Endothelial cell of umbilical vein (primary cell): ENCODE results near the gene MIX23. TPM values are rescaled to one million over a fixed set of nuclear protein-coding genes. Genes with fewer than 3 reads are reported as not detected.

ENCODE experiments used
- BruUV-seq: library from RNA; stranded (reverse); fragments of 400-500 nt; replicated peaks from 2 replicates; lab custom pipeline; 2021; lab: Mats Ljungman, UMichigan
- CTCF ChIA-PET: fragments of 300-600, 350-600 bp; sonication (Branson Sonifier 250); formaldehyde crosslinking; loops from one replicate; lab custom pipeline; 2021; ENCODE audit warnings: antibody characterized with exemption, inconsistent platforms; lab: Charles Lee
- POLR2A ChIA-PET: fragments of 300-600, 350-600 bp; sonication (Branson Sonifier 250); formaldehyde crosslinking; loops from one replicate; lab custom pipeline; 2021; ENCODE audit warnings: antibody characterized with exemption, inconsistent platforms; lab: Charles Lee
- DNase-seq: peaks from one replicate; pipeline ENCODE4 v3.0.0-alpha.2; 2011; ENCODE audit warnings: low read depth, low spot score
- FAIRE-seq: peaks from 2 replicates; lab custom pipeline; 2011; peaks lifted over from hg19 to GRCh38; lab: Jason Lieb, UNC
- H2AFZ ChIP-seq: 2 replicates; pipeline ENCODE4 v1.6.0; 2012; ENCODE audit warnings: low read depth, low read length, control low read depth, inconsistent platforms
- H3K27ac ChIP-seq: 2 replicates; pipeline ENCODE4 v1.5.1; 2011; ENCODE audit warnings: low read depth, mild to moderate bottlenecking, control low read depth, low read length, moderate library complexity; ENCODE audit not compliant: insufficient read depth
- H3K27me3 ChIP-seq, 2 experiments: 2 replicates each; pipeline versions ENCODE4 v1.6.0 to v1.6.1; 2011; ENCODE audit warnings: low read length in 2 of 2, mixed read lengths in 1 of 2; ENCODE audit not compliant: control insufficient read depth in 2 of 2, insufficient read depth in 2 of 2
- H3K36me3 ChIP-seq, 2 experiments: 2 replicates in 1 of 2; 3 replicates in 1 of 2; pipeline ENCODE4 v1.5.1; 2011; ENCODE audit warnings: low read length in 2 of 2, mild to moderate bottlenecking in 1 of 2, moderate library complexity in 1 of 2; ENCODE audit not compliant: control insufficient read depth in 2 of 2, insufficient read depth in 2 of 2; ENCODE audit errors: extremely low read depth in 1 of 2
- H3K4me1 ChIP-seq: 3 replicates; pipeline ENCODE4 v1.5.1; 2011; ENCODE audit warnings: mild to moderate bottlenecking, low read length; ENCODE audit not compliant: control insufficient read depth, insufficient read depth; ENCODE audit errors: extremely low read depth
- H3K4me2 ChIP-seq: 2 replicates; pipeline ENCODE4 v1.6.1; 2011; ENCODE audit warnings: low read length, control low read depth, mixed read lengths; ENCODE audit not compliant: insufficient read depth
- H3K4me3 ChIP-seq, 3 experiments: fragments of 200-600 bp in 1 of 3; sonication (generic), shearing (Covaris generic) in 1 of 3; replicated peaks in 1 of 3; 2 replicates each; pipeline ENCODE4 v1.5.1; 2011 to 2016; ENCODE audit warnings: control low read depth in 3 of 3, low read length in 3 of 3, mild to moderate bottlenecking in 2 of 3, inconsistent platforms in 1 of 3, low read depth in 1 of 3, moderate library complexity in 1 of 3; ENCODE audit not compliant: insufficient read depth in 1 of 3
- H3K79me2 ChIP-seq: 2 replicates; pipeline ENCODE4 v1.6.0; 2012; ENCODE audit warnings: low read length, inconsistent platforms; ENCODE audit not compliant: control insufficient read depth, insufficient read depth
- H3K9ac ChIP-seq: replicated peaks from 2 replicates; pipeline ENCODE3; 2011; ENCODE audit warnings: low read length, control low read depth; ENCODE audit not compliant: insufficient read depth; ENCODE audit errors: extremely low read depth
- H3K9me1 ChIP-seq: replicated peaks from 3 replicates; pipeline ENCODE4 v1.6.0; 2011; ENCODE audit warnings: mild to moderate bottlenecking, low read length; ENCODE audit not compliant: control insufficient read depth, insufficient read depth; ENCODE audit errors: extremely low read depth
- H3K9me3 ChIP-seq: replicated peaks from 2 replicates; pipeline ENCODE4 v1.5.1; 2012; ENCODE audit warnings: low read length, inconsistent platforms; ENCODE audit not compliant: control insufficient read depth, insufficient read depth
- H4K20me1 ChIP-seq: replicated peaks from 2 replicates; pipeline ENCODE3; 2011; ENCODE audit warnings: mild to moderate bottlenecking, low read length; ENCODE audit not compliant: control insufficient read depth, insufficient read depth; ENCODE audit errors: extremely low read depth
- CTCF ChIP-seq, 2 donors: IDR thresholded peaks; 1 replicate in 1 of 2; 2 replicates in 1 of 2; pipeline ENCODE4 v1.5.1; 2011; ENCODE audit warnings: low read length in 2 of 2, mild to moderate bottlenecking in 2 of 2, moderate library complexity in 2 of 2, control low read depth in 1 of 2, inconsistent platforms in 1 of 2, low read depth in 1 of 2; ENCODE audit not compliant: insufficient read depth in 1 of 2; ENCODE audit errors: extremely low read depth in 1 of 2
- EZH2 ChIP-seq: IDR thresholded peaks from 2 replicates; pipeline ENCODE4 v1.6.1; 2012; ENCODE audit warnings: borderline replicate concordance, low read depth, mild to moderate bottlenecking, moderate library complexity, low read length, inconsistent platforms; ENCODE audit not compliant: severe bottlenecking
- FOS ChIP-seq: IDR thresholded peaks from 2 replicates; pipeline ENCODE4 v1.6.1; 2011; ENCODE audit warnings: mild to moderate bottlenecking, low read length, moderate library complexity, borderline replicate concordance; ENCODE audit not compliant: insufficient read depth
- GATA2 ChIP-seq: IDR thresholded peaks from 2 replicates; pipeline ENCODE4 v1.7.0; 2011; ENCODE audit warnings: low read depth, mild to moderate bottlenecking, moderate library complexity, mixed read lengths, low read length; ENCODE audit not compliant: insufficient read length, insufficient read depth
- JUN ChIP-seq: IDR thresholded peaks from 2 replicates; pipeline ENCODE4 v1.6.1; 2011; ENCODE audit warnings: borderline replicate concordance, low read depth; ENCODE audit not compliant: insufficient read length, insufficient read depth
- MAX ChIP-seq: IDR thresholded peaks from 2 replicates; pipeline ENCODE4 v1.6.1; 2011; ENCODE audit not compliant: insufficient read depth, insufficient read length
- MYC ChIP-seq: IDR thresholded peaks from one replicate; pipeline ENCODE4 v1.6.1; 2011; ENCODE audit warnings: mild to moderate bottlenecking, low read depth, low read length
- POLR2A ChIP-seq: IDR thresholded peaks from 2 replicates; pipeline ENCODE4 v1.6.1; 2012; ENCODE audit warnings: low read depth, mild to moderate bottlenecking, control low read depth, low read length
- POLR2AphosphoS5 ChIP-seq: IDR thresholded peaks from 2 replicates; pipeline ENCODE4 v1.6.1; 2012; ENCODE audit warnings: low read depth, mild to moderate bottlenecking, control low read depth, low read length, moderate library complexity; ENCODE audit not compliant: insufficient read depth
- dilution Hi-C: fragments of 300-500 bp; cut with MboI; formaldehyde crosslinking; loops from one replicate; pipeline ENCODE4 v1.15.0; 2019; ENCODE audit warnings: low sequenced_read_pairs; ENCODE audit not compliant: extremely low pct_ligation_motif_present
- intact Hi-C: fragments of 100-400 bp; cut with micrococcal nuclease; formaldehyde crosslinking; loops from one replicate; pipeline ENCODE4 v1.10.0; 2022
- polyA plus RNA-seq, 4 experiments: library from polyadenylated mRNA; depleted of rRNA in 3 of 4; stranded (reverse) in 3 of 4; unstranded in 1 of 4; fragments of >200 nt; gene quantifications; 2 replicates each; pipeline versions ENCODE4 v1.2.1 to v1.2.3, GENCODE V29; 2011 to 2012; ENCODE audit warnings: missing spikeins in 1 of 4
- total RNA-seq: library from RNA; stranded (reverse); gene quantifications from 2 replicates; pipeline ENCODE4 v1.2.3, GENCODE V29; 2021

The MIX23 gene
- total and polyA plus RNA-seq, 2 donors (not counting 3 experiments of a cell fraction or from before 2014, with no cell fraction given), result 4.5 to 53.5 TPM

- no peaks in the 10 kb centered on the region for H3K9me1 ChIP-seq
- FAIRE-seq (no peak), DNase-seq (no peak)
- no TSS peak for BruUV-seq
- no peak overlapping the region for H2AFZ ChIP-seq
- H3K9me3 ChIP-seq, result no peaks in the 10 kb centered on the region
- POLR2A ChIA-PET, result no interaction called here
- H3K9ac ChIP-seq, result no peak overlapping the region
- no peaks in the 10 kb centered on the region for H3K36me3 ChIP-seq
- CTCF ChIA-PET, result no interaction called here
- no peak overlapping the region for H3K27ac ChIP-seq
- TF ChIP-seq POLR2A, result no peak
- no peak for TF ChIP-seq CTCF (IDR thresholded peaks at IDR 0.05; ENCODE audit: extremely low read depth in 1 of 2, insufficient read depth in 1 of 2, low read depth in 1 of 2, low read length in 2 of 2)
- TF ChIP-seq JUN, result no peak
- no peak for TF ChIP-seq POLR2AphosphoS5
- no peak for TF ChIP-seq MYC
- TF ChIP-seq FOS, result no peak
- TF ChIP-seq MAX, result no peak
- no peak for TF ChIP-seq EZH2
- no peak for TF ChIP-seq GATA2
- no peak overlapping the region for H3K4me3 ChIP-seq
- H3K27me3 ChIP-seq, result no peaks in the 10 kb centered on the region
- dilution Hi-C loops, result no loop called here
- no peaks in the 10 kb centered on the region for H4K20me1 ChIP-seq
- intact Hi-C loops, result no loop called here
- no peak overlapping the region for H3K4me2 ChIP-seq
- no peaks in the 10 kb centered on the region for H3K79me2 ChIP-seq
- H3K4me1 ChIP-seq, result no peaks in the 10 kb centered on the region
These were observed 31.4 kb downstream of the MIX23 start for GRCh38 chr3:122351612-122352011.
